ENCODE measurements around the gene ST8SIA6.
"Not testable (repeated sequence)": the region's sequence is repeated elsewhere in the genome, so short reads cannot be mapped to it uniquely, and the experiment has no call there.

ST8SIA6 gene

DNA sequence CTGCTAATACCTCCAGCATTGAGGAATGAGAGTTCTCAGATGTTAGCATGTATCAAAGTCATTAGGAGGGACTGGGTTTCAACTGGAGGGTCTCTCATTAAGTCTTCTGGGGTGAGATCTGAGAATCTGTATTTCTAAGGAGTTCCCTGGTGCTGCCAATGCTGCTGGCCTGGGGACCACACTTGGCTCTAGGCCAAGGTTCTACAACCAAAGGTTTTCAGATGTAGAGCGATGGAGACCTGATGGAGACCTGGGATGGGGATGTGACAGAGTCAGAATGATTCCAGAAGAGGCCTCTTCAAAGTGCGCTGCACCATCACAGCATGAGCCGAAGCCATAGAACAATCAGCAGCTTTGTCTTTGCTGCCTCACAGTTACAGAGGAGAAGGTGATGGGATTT, 27.2 kb downstream of the ST8SIA6 start:
- DNase-seq (ENCODE audit: low read depth, low spot score), result no peak

DNA sequence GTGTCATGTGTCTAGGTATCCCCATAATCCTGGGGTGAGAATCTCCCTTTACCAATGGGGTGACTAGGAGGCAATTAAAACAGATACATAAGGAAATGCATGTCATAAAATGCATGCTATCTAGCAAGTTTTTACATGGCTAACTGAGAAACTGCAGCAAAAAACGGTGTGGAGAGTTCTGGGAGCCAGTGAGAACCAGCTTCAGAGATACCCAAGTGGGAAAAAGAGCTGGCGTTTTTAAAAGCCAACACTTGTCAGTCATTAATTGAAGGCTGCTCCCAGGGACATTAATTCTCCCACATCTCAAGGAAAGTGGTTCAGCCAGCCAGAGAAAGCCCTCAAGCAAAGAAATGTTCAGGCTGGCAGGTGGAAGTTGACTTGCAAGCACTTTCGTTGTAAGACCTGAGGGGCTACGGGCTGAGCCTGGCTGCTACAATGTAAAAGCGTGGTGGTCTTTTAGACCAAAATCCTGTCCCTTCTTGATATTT, 28.1 kb downstream of the ST8SIA6 start:
- DNase-seq (ENCODE audit: low read depth, low spot score), result peak; percentile 48

DNA sequence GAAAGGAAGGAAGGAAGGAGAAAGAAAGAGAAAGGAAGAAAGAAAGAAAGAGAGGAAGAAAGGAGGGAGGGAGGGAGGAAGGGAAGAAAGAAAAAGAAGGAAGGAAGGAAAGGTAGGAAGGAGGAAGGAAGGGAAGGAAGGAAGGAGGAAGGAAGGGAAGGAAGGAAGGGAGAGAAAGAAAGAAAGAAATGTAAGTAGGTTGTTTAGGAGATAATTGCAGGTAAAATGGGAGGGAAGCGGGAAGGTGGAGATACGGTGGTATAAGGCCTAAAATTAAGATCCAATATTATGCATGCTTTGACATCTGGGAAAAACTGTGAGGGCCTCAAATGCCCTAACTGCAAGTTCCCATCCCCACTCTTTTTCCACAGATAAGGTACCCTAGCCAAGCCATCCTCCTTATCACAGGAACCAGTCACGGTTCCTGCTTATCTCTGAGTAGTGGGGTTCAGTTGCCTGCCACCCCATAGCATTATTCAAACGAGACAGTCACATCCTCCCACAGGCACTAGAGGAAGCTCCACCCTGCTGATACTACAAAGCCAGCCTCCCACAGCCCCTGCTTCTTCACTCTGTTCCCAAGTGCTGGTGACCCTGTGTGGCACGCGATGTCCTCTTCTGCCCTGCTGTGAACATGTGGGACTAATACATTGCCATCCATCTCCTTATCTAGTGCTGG, 28.7 kb downstream of the ST8SIA6 start:
- DNase-seq (ENCODE audit: low read depth, low spot score), result no peak

DNA sequence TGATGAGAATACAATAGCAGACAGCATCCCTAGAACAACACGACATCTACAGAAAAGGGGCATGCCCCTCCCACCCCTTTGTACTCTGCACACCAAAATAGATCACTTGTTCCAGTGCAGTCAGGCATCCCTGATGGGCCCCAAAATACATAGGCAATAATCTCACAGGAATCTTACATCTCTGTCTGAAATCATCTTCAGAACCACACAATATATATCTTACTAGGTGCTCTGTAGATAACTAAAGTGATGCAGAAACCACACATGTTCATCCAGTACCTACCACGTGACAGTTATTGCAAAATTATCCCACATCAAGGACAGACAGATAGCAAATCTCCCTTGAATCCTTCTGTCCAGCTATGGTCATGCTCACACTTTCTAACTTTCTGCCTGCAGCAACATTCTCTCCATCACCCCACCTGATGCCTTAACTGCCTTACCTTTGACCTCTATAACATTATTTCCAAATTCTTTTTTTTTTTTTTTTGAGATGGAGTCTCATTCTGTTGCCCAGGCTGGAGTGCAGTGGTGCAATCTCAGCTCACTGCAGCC, 30.7 kb downstream of the ST8SIA6 start:
- DNase-seq (ENCODE audit: low read depth, low spot score), result no peak

GRCh38 chr10:17422931-17423330, 31.5 kb downstream of the ST8SIA6 start:
- DNase-seq (ENCODE audit: low read depth, low spot score), result no peak

- no peak for DNase-seq (ENCODE audit: low read depth, low spot score)
These were observed 36.1 kb downstream of the ST8SIA6 start for GRCh38 chr10:17418249-17418648.

DNA sequence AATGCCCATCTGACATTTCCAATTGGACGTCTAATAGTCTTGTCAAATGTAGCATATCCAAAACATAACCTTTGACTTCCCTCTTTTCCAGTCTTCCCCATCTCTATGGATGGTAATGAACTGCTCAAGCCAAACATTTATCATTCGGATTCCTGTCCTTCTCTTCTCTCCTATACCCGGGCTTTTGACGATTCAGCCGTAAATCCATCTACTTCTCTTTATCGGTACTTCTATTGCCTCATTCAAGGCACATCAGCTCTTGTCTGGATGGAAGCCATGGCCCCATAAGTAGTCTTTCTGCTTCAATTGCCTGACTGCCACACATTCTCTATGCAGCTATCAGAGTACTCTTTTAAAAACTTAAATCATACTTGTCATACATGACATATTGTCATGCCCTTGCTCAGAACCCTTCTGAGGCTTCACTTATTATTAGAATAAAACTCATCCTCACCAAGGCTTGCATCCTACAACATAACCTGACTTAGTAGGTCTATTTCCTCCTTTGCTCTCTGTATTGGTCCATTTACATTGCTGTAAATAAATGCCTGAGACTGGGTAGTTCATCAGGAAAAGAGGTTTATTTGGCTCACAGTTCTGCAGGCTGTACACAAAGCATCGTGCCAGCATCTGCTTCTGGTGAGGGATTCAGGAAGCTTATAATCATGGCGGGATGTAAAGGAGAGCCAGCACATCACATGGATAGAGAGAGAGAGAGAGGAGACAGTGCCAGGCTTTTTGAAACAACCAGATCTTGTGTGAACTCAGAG, 37.8 kb downstream of the ST8SIA6 start:
- DNase-seq (ENCODE audit: low read depth, low spot score), result no peak

DNA sequence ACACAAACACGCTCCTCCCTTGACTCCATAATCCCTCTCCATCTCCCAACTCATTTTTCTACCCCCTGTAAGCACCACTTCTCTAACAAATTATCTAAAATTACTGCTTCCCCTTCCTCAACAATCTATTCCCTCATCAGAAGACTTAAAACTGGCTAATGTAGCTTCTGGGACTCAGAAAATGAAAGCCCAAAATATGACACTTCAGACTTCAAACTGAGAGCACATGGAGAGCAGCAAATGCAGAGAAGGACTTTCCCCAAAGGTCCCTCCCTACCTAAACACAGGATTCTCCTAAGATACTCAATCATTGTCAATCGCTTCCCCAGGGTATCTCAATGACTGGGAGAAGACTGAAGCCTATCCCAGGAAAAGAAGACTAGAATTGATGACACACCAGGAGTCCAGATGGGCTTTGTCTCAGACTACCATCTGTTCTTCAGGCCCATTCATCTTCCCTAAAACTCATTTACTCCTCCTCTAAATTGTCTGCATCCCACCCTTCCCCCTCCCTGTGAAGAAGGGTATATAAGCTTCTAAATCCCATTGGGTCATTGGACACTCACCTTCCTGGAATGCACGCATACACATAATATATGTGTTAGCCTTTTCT, 39.2 kb downstream of the ST8SIA6 start:
- DNase-seq (ENCODE audit: low read depth, low spot score), result peak; percentile 61

DNA sequence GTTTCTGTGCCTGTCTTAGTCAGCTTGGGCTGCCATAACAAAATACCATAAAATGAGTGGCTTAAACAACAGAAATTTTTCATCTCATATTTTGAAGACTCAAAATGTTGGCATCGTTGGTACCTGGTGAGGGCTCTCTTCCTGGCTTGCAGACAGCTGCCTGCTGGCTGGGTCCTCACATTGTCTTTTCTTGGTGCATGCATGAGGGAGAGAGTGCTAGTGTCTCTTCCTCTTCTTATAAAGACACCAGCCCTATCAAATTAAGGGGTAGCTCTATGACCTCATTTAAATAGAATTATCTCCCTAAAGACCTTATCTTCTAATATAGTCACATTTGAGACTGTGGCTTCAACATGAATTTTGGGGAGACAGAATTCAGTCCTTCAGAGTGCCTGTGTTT, 39.9 kb downstream of the ST8SIA6 start:
- DNase-seq (ENCODE audit: low read depth, low spot score), result no peak

DNA sequence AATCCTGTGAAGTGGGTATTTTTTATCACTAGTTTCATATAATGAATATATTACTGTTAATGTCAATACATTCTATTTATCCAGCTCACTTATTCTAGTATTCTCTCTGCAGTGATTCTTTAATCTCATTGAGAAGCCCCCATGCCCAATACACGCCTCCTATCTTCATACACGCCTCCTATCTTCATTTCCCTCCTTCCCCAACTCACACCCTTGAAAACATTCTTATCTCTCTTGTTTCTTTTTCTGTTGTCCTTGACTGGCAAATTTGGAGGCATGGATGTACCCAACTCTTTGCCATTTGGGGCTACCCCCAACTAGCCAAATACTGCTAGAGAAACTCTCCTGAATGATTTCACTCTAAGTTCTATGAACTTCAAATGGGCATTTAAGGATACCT, 40.5 kb downstream of the ST8SIA6 start:
- no peak for DNase-seq (ENCODE audit: low read depth, low spot score)

DNA sequence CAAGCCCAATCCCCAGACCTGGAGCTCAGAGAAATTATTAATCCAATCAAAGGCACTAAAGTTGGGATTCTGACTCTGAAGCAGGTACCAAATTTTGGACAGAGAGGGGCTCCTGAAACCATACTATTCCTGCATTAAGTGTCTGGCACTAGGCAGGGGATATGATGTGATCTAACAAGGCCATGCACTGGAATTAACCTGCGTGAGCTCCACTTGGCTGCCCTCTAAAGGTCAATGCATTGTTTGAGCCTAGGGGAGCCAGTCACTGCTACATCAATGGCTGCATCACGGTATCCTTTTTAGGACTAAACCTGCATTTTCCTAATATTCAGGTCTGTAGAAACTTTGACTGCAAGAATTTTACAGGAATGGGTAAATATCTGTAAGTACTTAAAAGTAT, 42.1 kb downstream of the ST8SIA6 start:
- DNase-seq (ENCODE audit: low read depth, low spot score), result peak; percentile 30

GRCh38 chr10:17410907-17411306, 43.5 kb downstream of the ST8SIA6 start:
- no peak for DNase-seq (ENCODE audit: low read depth, low spot score)

- DNase-seq (ENCODE audit: low read depth, low spot score), result no peak
These were observed 45.1 kb downstream of the ST8SIA6 start for GRCh38 chr10:17409170-17409733.

GRCh38 chr10:17407047-17407446, 47.3 kb downstream of the ST8SIA6 start:
- DNase-seq (ENCODE audit: low read depth, low spot score), result no peak

DNA sequence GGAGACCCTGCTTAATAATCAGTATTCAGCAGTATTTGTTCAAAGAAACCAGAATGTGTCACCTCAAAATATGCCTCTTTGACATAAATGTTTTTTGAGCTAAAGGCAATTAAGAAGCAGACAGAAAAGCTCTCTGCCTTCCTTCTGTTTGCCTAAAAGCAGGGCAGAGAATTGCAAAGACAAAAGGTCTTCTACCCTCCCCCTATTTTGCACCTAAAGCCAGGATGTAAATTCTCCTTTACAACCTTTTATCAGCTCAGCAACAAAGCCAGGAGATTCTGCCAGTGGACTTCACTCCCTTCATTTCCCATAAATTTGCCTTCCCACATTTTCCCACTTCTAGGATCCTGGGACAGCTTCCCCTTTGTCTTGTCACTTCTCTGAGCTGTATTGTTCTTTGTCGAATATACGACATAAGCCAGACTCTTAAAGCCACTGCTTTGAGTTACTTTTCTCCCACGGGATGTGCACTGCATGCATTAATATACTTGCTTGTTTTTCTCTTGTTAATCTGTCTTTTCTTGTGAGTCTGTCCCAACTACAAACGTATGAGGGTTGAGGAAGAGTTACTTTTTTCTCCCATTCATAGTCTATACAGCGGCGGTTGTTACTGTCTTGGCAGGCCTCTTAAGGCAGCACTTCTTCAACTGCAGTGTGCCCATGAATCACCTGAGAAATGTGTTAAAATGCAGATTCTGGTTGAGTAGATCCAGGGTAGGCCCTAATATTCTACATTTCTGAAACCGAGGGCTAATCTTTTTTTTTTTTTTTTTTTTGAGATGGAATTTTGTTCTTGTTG, 48.2 kb downstream of the ST8SIA6 start:
- DNase-seq (ENCODE audit: low read depth, low spot score), result peak; percentile 32

GRCh38 chr10:17403161-17403560, 51.2 kb downstream of the ST8SIA6 start:
- no peak for DNase-seq (ENCODE audit: low read depth, low spot score)

GRCh38 chr10:17402040-17402439, 52.4 kb downstream of the ST8SIA6 start:
- not testable (repeated sequence) for DNase-seq (ENCODE audit: low read depth, low spot score)

GRCh38 chr10:17396004-17396403, 58.4 kb downstream of the ST8SIA6 start:
- DNase-seq (ENCODE audit: low read depth, low spot score), result no peak

GRCh38 chr10:17394854-17395253, 59.5 kb downstream of the ST8SIA6 start:
- DNase-seq (ENCODE audit: low read depth, low spot score), result no peak

GRCh38 chr10:17387861-17388503, 66.4 kb downstream of the ST8SIA6 start:
- peak; percentile 80 for DNase-seq (ENCODE audit: low read depth, low spot score)

- DNase-seq (ENCODE audit: low read depth, low spot score), result peak; percentile 74
These were observed 67.7 kb downstream of the ST8SIA6 start for GRCh38 chr10:17386616-17387075.

Measured in ELF-1 (cell line).